ENCODE results near the gene MCF2L. TPM values are rescaled to one million over a fixed set of nuclear protein-coding genes. Genes with fewer than 3 reads are reported as not detected.

MCF2L gene
- total and polyA plus RNA-seq, 9 of the 15 experiments (the other 6 are each of a cell fraction or from before 2014, with no cell fraction given) = 0.05 to 0.25 (median 0.18) TPM; not detected in 5

GRCh38 chr13:113014752-113015745 is 46.0 kb downstream of the MCF2L start:
- H3K9me1 ChIP-seq (ENCODE audit: control insufficient read depth, insufficient read depth, low read length) = no peaks in the 10 kb centered on the region
- in situ Hi-C loops (cut with MboI) (no loop called here), intact Hi-C loops (cut with micrococcal nuclease) (no loop called here)
- H4K20me1 ChIP-seq (replicated peaks; ENCODE audit: control insufficient read depth, insufficient read depth, low read length) = peaks cover 3% of the 10 kb centered on the region; the same call in 1 of the 2 replicates
- CTCF ChIA-PET (ENCODE audit: low intra/inter-chr PET ratio) = no interaction called here
- H3K4me3 ChIP-seq = no peak overlapping the region
- H3K27me3 ChIP-seq (ENCODE audit: control insufficient read depth in 2 of 2, insufficient read depth in 2 of 2, low read length in 2 of 2) = peaks cover 11 to 51% of the 10 kb centered on the region in 2 experiments; a peak in 3 of 5 replicates
- no peak overlapping the region for H2AFZ ChIP-seq (ENCODE audit: low read depth, low read length)
- DNase-seq (ENCODE audit: extremely low read depth in 1 of 4, low spot score in 3 of 4) (no peak), FAIRE-seq (no peak), ATAC-seq (no peak)
- POLR2A ChIA-PET = interaction anchor here (1.0 kb wide), 1 partner anchor 13 kb away, joined by 3 read pairs; no protein-coding TSS in a partner anchor
- no peak overlapping the region for H3K4me2 ChIP-seq (ENCODE audit: insufficient read depth, low read length)
- H3K4me1 ChIP-seq (replicated peaks in 1 of 2; ENCODE audit: control insufficient read depth in 2 of 2, insufficient read depth in 2 of 2, low read length in 2 of 2) = peaks cover 0 to 5% of the 10 kb centered on the region in 2 experiments; a peak in 1 of 5 replicates
- no peak overlapping the region for H3K9ac ChIP-seq (ENCODE audit: insufficient read depth in 1 of 2, low read depth in 2 of 2, low read length in 2 of 2)
- H3K79me2 ChIP-seq (ENCODE audit: control insufficient read depth, insufficient read depth, low read length) = no peaks in the 10 kb centered on the region
- no TSS peak for BruUV-seq (replicated peaks)
- no peak overlapping the region for H3K27ac ChIP-seq (ENCODE audit: extremely low read depth, low read depth, low read length)
- no peaks in the 10 kb centered on the region for H3K36me3 ChIP-seq (ENCODE audit: control insufficient read depth, insufficient read depth, low read length)
- WGBS (ENCODE audit: insufficient coverage, low coverage, missing lambda C conversion rate) = under 1% methylated on average over 20 of the region's 31 CpGs
- TF ChIP-seq SP1 (CRISPR knock-in tag; IDR thresholded peaks at IDR 0.05) = no peak
- no peak for TF ChIP-seq TAF9B (IDR thresholded peaks at IDR 0.05; ENCODE audit: partially characterized antibody)
- no peak for TF ChIP-seq ZNF347 (CRISPR knock-in tag; IDR thresholded peaks at IDR 0.05; ENCODE audit: low read depth)
- TF ChIP-seq ELK1 (CRISPR knock-in tag; IDR thresholded peaks at IDR 0.05) = no peak
- no peak for TF ChIP-seq SIX5 (IDR thresholded peaks at IDR 0.05; ENCODE audit: borderline replicate concordance in 1 of 2, insufficient read depth in 1 of 2, low read depth in 1 of 2, low read length in 2 of 2)
- TF ChIP-seq RBFOX2 (IDR thresholded peaks at IDR 0.05; ENCODE audit: low read depth, low read length) = no peak
- TF ChIP-seq NKRF (IDR thresholded peaks at IDR 0.05; ENCODE audit: borderline replicate concordance) = no peak
- no peak for TF ChIP-seq BCL6 (CRISPR knock-in tag; IDR thresholded peaks at IDR 0.05)
- no peak for TF ChIP-seq TAF15 (IDR thresholded peaks at IDR 0.05; ENCODE audit: low read depth, low read length)
- no peak for TF ChIP-seq SP2 (IDR thresholded peaks at IDR 0.05; ENCODE audit: extremely low read depth, low read depth, low read length, poor library complexity, severe bottlenecking)
- TF ChIP-seq ZNF668 (CRISPR knock-in tag; IDR thresholded peaks at IDR 0.05) = no peak
- no peak for TF ChIP-seq IRF9 (tag; IDR thresholded peaks at IDR 0.05)
- no peak for TF ChIP-seq CCAR2 (IDR thresholded peaks at IDR 0.05; ENCODE audit: low read depth, low read length)
- TF ChIP-seq CBFB (CRISPR knock-in tag; IDR thresholded peaks at IDR 0.05) = no peak
- no peak for TF ChIP-seq CCNT2 (IDR thresholded peaks at IDR 0.05; ENCODE audit: borderline replicate concordance, extremely low read depth, insufficient read length, low read depth, low read length)
- no peaks in the 10 kb centered on the region for H3K9me3 ChIP-seq (replicated peaks; ENCODE audit: control insufficient read depth, insufficient read depth, low read depth, low read length)

Measured in K562 (cell line).